SK-N-SH (cell line): ENCODE data around the gene THSD4. TPM values are rescaled to one million over a fixed set of nuclear protein-coding genes. Genes with fewer than 3 reads are reported as not detected.

Experiments
- CTCF ChIA-PET: fragments of 300-600, 350-600 bp; formaldehyde crosslinking; extraction: SDS; loops from one replicate; lab custom pipeline; 2021; lab: Yijun Ruan, JAX
- POLR2A ChIA-PET: fragments of 350-600 bp; sonication (Branson Sonifier 250); formaldehyde crosslinking; extraction: SDS; loops from one replicate; lab custom pipeline; 2020; ENCODE audit warnings: antibody characterized with exemption, inconsistent platforms; lab: Yijun Ruan, JAX
- DNase-seq: peaks from one replicate; pipeline ENCODE4 v3.0.0; 2012
- H2AFZ ChIP-seq: fragments of 200-600 bp; sonication (generic); 2 replicates; pipeline ENCODE4 v1.8.1; 2016; ENCODE audit warnings: antibody characterized with exemption, mild to moderate bottlenecking, low read depth
- H3F3A ChIP-seq: fragments of 200-600 bp; sonication (generic); replicated peaks from 2 replicates; pipeline ENCODE3; 2016; ENCODE audit warnings: antibody characterized with exemption, mild to moderate bottlenecking; ENCODE audit not compliant: insufficient read depth
- H3K27ac ChIP-seq, 2 experiments: fragments of 200-500 bp in 1 of 2; fragments of 200-600 bp in 1 of 2; sonication (Bioruptor generic) in 1 of 2; sonication (generic), shearing (Covaris generic) in 1 of 2; 2 replicates each; pipeline versions ENCODE4 v1.5.1 to v1.6.1; 2014 to 2016; ENCODE audit warnings: low read depth in 2 of 2, inconsistent platforms in 1 of 2, low read length in 1 of 2, mild to moderate bottlenecking in 1 of 2, mixed read lengths in 1 of 2
- H3K27me3 ChIP-seq: fragments of 200-600 bp; sonication (generic), shearing (Covaris generic); 2 replicates; pipeline ENCODE4 v1.6.1; 2016; ENCODE audit warnings: mixed run types; ENCODE audit not compliant: insufficient read depth
- H3K36me3 ChIP-seq, 2 experiments: fragments of 200-500 bp in 1 of 2; fragments of 200-600 bp in 1 of 2; sonication (Bioruptor generic) in 1 of 2; sonication (generic) in 1 of 2; replicated peaks in 1 of 2; 2 replicates each; pipeline versions ENCODE3 to v1.5.1; 2014 to 2016; ENCODE audit warnings: low read length in 1 of 2, mild to moderate bottlenecking in 1 of 2; ENCODE audit not compliant: insufficient read depth in 2 of 2, control insufficient read depth in 1 of 2
- H3K4me1 ChIP-seq, 2 experiments: fragments of 200-500 bp in 1 of 2; fragments of 200-600 bp in 1 of 2; sonication (Bioruptor generic) in 1 of 2; sonication (generic), shearing (Covaris generic) in 1 of 2; 2 replicates each; pipeline versions ENCODE4 v1.5.1 to v1.6.1; 2014 to 2016; ENCODE audit warnings: low read depth in 1 of 2, low read length in 1 of 2, mixed run types in 1 of 2; ENCODE audit not compliant: insufficient read depth in 2 of 2, control insufficient read depth in 1 of 2
- H3K4me2 ChIP-seq: fragments of 200-600 bp; sonication (generic), shearing (Covaris generic); 2 replicates; pipeline ENCODE4 v1.6.1; 2017; ENCODE audit warnings: mixed run types
- H3K4me3 ChIP-seq, 2 experiments: fragments of 200-500 bp in 1 of 2; fragments of 200-600 bp in 1 of 2; sonication (Bioruptor generic) in 1 of 2; sonication (generic), shearing (Covaris generic) in 1 of 2; 2 replicates each; pipeline versions ENCODE4 v1.5.1 to v1.8.1; 2014 to 2016; ENCODE audit warnings: low read depth in 2 of 2, inconsistent platforms in 1 of 2, low read length in 1 of 2, mild to moderate bottlenecking in 1 of 2, mixed read lengths in 1 of 2, moderate library complexity in 1 of 2
- H3K79me2 ChIP-seq: fragments of 200-600 bp; sonication (generic); 2 replicates; pipeline ENCODE4 v1.8.1; 2017; ENCODE audit warnings: mild to moderate bottlenecking; ENCODE audit not compliant: insufficient read depth
- H3K9ac ChIP-seq: fragments of 200-600 bp; sonication (generic); 2 replicates; pipeline ENCODE4 v1.6.1; 2017; ENCODE audit warnings: mixed run types
- H3K9me2 ChIP-seq: fragments of 200-600 bp; sonication (generic); 2 replicates; pipeline ENCODE4 v1.6.1; 2017; ENCODE audit warnings: mixed run types
- H3K9me3 ChIP-seq: fragments of 200-600 bp; sonication (generic); 2 replicates; pipeline ENCODE4 v1.6.1; 2017; ENCODE audit warnings: mixed run types, mild to moderate bottlenecking, moderate library complexity
- H4K20me1 ChIP-seq: fragments of 200-600 bp; sonication (generic); 2 replicates; pipeline ENCODE4 v1.6.1; 2017; ENCODE audit warnings: mild to moderate bottlenecking, mixed run types; ENCODE audit not compliant: insufficient read depth
- CHD2 ChIP-seq: fragments of 150-350 bp; IDR thresholded peaks from 2 replicates; pipeline ENCODE4 v1.6.1; 2018; ENCODE audit warnings: low read length; ENCODE audit not compliant: partially characterized antibody
- ELF1 ChIP-seq: IDR thresholded peaks from 2 replicates; pipeline ENCODE4 v1.4.0; 2012
- EP300 ChIP-seq, 2 experiments: IDR thresholded peaks; 2 replicates each; pipeline versions ENCODE4 v1.4.0 to v1.6.1; 2012; ENCODE audit warnings: borderline replicate concordance in 1 of 2, low read depth in 1 of 2, low read length in 1 of 2
- FOXJ3 ChIP-seq: sonication (generic); formaldehyde crosslinking; IDR thresholded peaks from 2 replicates; pipeline ENCODE4 v1.5.1; 2020; ENCODE audit warnings: mild to moderate bottlenecking, missing genetic modification reagents
- GATA2 ChIP-seq: sonication (generic); formaldehyde crosslinking; IDR thresholded peaks from 2 replicates; pipeline ENCODE4 v1.5.0; 2020; ENCODE audit warnings: mild to moderate bottlenecking, missing genetic modification reagents
- MEF2A ChIP-seq: IDR thresholded peaks from 2 replicates; pipeline ENCODE4 v1.4.0; 2012; ENCODE audit warnings: low read depth, borderline replicate concordance
- RFX5 ChIP-seq: IDR thresholded peaks from 2 replicates; pipeline ENCODE4 v1.6.1; 2012; ENCODE audit warnings: mild to moderate bottlenecking, improper control_type of control experiment, low read length
- TCF12 ChIP-seq: IDR thresholded peaks from 2 replicates; pipeline ENCODE4 v1.4.0; 2012
- TEAD4 ChIP-seq: IDR thresholded peaks from 2 replicates; pipeline ENCODE4 v1.4.0; 2012; ENCODE audit warnings: mild to moderate bottlenecking, borderline replicate concordance; ENCODE audit not compliant: insufficient read depth
- YY1 ChIP-seq: IDR thresholded peaks from 2 replicates; pipeline ENCODE4 v1.4.0; 2012; ENCODE audit warnings: low read depth, mild to moderate bottlenecking
- WGBS: methylation state at CpG from one replicate; pipeline ENCODE4 v1.1.6; 2017; ENCODE audit warnings: low lambda C conversion rate; 5-methylcytosine and 5-hydroxymethylcytosine counted together
- polyA plus RNA-seq, 3 experiments: library from polyadenylated mRNA; depleted of rRNA; stranded (reverse); fragments of >200 nt; gene quantifications; 2 replicates each; pipeline ENCODE4 v1.2.3, GENCODE V29; 2012
- TF ChIP-seq, protein P1 (sequence below): IDR thresholded peaks from 2 replicates; pipeline ENCODE4 v1.4.0; 2012; ENCODE audit warnings: low read depth, borderline replicate concordance
- TF ChIP-seq, protein P2 (sequence below): IDR thresholded peaks from 2 replicates; pipeline ENCODE4; 2012
- TF ChIP-seq, protein P3 (sequence below): fragments of 150-350 bp; IDR thresholded peaks from 2 replicates; pipeline ENCODE4 v1.6.1; 2017; ENCODE audit warnings: antibody characterized with exemption, low read length, low read depth, borderline replicate concordance

The THSD4 gene
- polyA plus RNA-seq, 1 of the 3 experiments (the other 2 are of a cell fraction): 79.1 TPM

DNA sequence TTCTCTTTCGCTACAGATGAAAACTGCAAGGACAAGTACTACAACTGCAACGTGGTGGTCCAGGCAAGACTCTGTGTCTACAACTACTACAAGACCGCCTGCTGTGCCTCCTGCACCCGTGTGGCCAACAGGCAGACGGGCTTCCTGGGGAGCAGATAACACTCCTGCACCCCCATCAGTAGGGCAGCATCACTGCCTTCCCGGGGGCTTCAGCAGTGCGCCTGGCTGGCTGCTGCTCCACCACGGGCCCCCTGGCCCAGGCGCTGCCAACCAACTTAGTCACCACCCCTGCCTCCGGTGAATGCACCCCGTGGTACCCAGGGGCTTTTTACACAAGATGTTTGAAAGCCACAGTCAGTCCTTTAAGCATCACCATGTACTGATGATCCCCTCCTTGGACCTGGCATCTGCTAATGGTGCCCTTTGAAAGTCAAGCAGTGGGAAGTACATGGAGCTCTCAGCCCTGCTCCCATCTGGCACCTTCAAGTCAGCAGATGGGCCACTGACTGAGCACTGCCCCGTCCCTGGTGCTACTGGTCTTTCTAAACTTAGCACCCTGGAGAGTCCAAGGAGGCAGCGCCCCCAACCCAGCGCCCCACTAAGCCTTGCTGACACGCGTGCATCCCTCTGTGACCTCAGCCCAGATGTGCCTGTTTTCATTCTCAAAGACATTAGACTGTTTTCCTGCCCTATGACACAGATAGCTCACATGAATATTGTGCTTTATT, 662.1 kb downstream of the THSD4 start:
- TF ChIP-seq, protein P1, sequence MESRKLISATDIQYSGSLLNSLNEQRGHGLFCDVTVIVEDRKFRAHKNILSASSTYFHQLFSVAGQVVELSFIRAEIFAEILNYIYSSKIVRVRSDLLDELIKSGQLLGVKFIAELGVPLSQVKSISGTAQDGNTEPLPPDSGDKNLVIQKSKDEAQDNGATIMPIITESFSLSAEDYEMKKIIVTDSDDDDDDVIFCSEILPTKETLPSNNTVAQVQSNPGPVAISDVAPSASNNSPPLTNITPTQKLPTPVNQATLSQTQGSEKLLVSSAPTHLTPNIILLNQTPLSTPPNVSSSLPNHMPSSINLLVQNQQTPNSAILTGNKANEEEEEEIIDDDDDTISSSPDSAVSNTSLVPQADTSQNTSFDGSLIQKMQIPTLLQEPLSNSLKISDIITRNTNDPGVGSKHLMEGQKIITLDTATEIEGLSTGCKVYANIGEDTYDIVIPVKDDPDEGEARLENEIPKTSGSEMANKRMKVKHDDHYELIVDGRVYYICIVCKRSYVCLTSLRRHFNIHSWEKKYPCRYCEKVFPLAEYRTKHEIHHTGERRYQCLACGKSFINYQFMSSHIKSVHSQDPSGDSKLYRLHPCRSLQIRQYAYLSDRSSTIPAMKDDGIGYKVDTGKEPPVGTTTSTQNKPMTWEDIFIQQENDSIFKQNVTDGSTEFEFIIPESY: no peak
- TF ChIP-seq GATA2 (CRISPR knock-in tag) (no peak), MEF2A (no peak), YY1 (no peak), RFX5 (no peak), FOXJ3 (CRISPR knock-in tag) (no peak), CHD2 (no peak), TEAD4 (no peak), TCF12 (no peak), EP300 (IDR thresholded peaks at IDR 0.05; ENCODE audit: borderline replicate concordance in 1 of 2, low read depth in 1 of 2, low read length in 1 of 2) (no peak), ELF1 (no peak)
- TF ChIP-seq, protein P2, sequence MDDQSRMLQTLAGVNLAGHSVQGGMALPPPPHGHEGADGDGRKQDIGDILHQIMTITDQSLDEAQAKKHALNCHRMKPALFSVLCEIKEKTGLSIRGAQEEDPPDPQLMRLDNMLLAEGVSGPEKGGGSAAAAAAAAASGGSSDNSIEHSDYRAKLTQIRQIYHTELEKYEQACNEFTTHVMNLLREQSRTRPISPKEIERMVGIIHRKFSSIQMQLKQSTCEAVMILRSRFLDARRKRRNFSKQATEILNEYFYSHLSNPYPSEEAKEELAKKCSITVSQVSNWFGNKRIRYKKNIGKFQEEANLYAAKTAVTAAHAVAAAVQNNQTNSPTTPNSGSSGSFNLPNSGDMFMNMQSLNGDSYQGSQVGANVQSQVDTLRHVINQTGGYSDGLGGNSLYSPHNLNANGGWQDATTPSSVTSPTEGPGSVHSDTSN: no peak
- TF ChIP-seq, protein P3, sequence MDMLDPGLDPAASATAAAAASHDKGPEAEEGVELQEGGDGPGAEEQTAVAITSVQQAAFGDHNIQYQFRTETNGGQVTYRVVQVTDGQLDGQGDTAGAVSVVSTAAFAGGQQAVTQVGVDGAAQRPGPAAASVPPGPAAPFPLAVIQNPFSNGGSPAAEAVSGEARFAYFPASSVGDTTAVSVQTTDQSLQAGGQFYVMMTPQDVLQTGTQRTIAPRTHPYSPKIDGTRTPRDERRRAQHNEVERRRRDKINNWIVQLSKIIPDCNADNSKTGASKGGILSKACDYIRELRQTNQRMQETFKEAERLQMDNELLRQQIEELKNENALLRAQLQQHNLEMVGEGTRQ: no peak
- TF ChIP-seq, all 33 proteins: peak for 0
- H2AFZ ChIP-seq: no peak overlapping the region
- no peaks in the 10 kb centered on the region for H3K79me2 ChIP-seq
- 88% methylated on average over 12 of the region's 16 CpGs for WGBS
- H3K36me3 ChIP-seq: peaks cover 0 to 3% of the 10 kb centered on the region in 2 experiments
- CTCF ChIA-PET: interaction anchor here (1.0 to 7.7 kb wide), 5 partner anchors 20 to 379 kb away, joined by 3 to 58 read pairs (median 9); no protein-coding TSS in a partner anchor
- DNase-seq: no peak
- H3K9ac ChIP-seq: no peak overlapping the region
- H3K4me1 ChIP-seq: peaks cover 0 to 5% of the 10 kb centered on the region in 2 experiments; a peak in 1 of 4 replicates
- POLR2A ChIA-PET: no interaction called here
- peaks cover 13% of the 10 kb centered on the region for H3F3A ChIP-seq
- H3K27me3 ChIP-seq: no peaks in the 10 kb centered on the region
- no peak overlapping the region for H3K4me3 ChIP-seq
- no peak overlapping the region for H3K4me2 ChIP-seq
- H3K27ac ChIP-seq: no peak overlapping the region
- no peaks in the 10 kb centered on the region for H4K20me1 ChIP-seq
- no peaks in the 10 kb centered on the region for H3K9me2 ChIP-seq
- H3K9me3 ChIP-seq: no peaks in the 10 kb centered on the region
